DOHH2 (cell line): ENCODE results near the gene DNAJC18.

Experiments used
- CTCF ChIP-seq: fragments of 200-600 bp; sonication (generic); IDR thresholded peaks from one replicate; pipeline ENCODE4 v1.5.1; 2014; ENCODE audit warnings: antibody characterized with exemption, mild to moderate bottlenecking, low read depth, low read length; ENCODE audit not compliant: poor library complexity, severe bottlenecking
- EZH2phosphoT487 ChIP-seq: fragments of 200-600 bp; sonication (generic); IDR thresholded peaks from 2 replicates; pipeline ENCODE4 v1.6.1; 2017; ENCODE audit warnings: borderline replicate concordance, mild to moderate bottlenecking, antibody characterized with exemption, low read length, moderate library complexity, mixed read lengths

GRCh38 chr5:139382807-139383206 lies 56.5 kb downstream of the DNAJC18 start:
- TF ChIP-seq CTCF = no peak
- TF ChIP-seq EZH2phosphoT487 = no peak
